Measurements from ENCODE around the gene ZFYVE21. TPM values are rescaled to one million over a fixed set of nuclear protein-coding genes. Genes with fewer than 3 reads are reported as not detected.

ZFYVE21 gene
- total RNA-seq, 1 donor from 2014 or later: 53.9 TPM

- H3K36me3 ChIP-seq (ENCODE audit: control insufficient read depth, insufficient read depth, low read length): peaks cover 3% of the 10 kb centered on the region
- TF ChIP-seq CTCF (IDR thresholded peaks at IDR 0.05; ENCODE audit: insufficient read depth, low read length, poor library complexity, severe bottlenecking): no peak
- H3K27me3 ChIP-seq (ENCODE audit: control insufficient read depth, insufficient read depth, low read length): no peaks in the 10 kb centered on the region
- DNase-seq (ENCODE audit: low read depth): no peak
- no peak overlapping the region for H3K4me3 ChIP-seq (ENCODE audit: low read depth, low read length)
These were observed 31.1 kb upstream of the ZFYVE21 start for GRCh38 chr14:103684471-103684870.

GRCh38 chr14:103684871-103685270, 30.7 kb upstream of the ZFYVE21 start:
- TF ChIP-seq CTCF (IDR thresholded peaks at IDR 0.05; ENCODE audit: insufficient read depth, low read length, poor library complexity, severe bottlenecking): no peak
- H3K4me3 ChIP-seq (ENCODE audit: low read depth, low read length): no peak overlapping the region

GRCh38 chr14:103685276-103686211, 30.1 kb upstream of the ZFYVE21 start:
- no peak for DNase-seq (ENCODE audit: low read depth)
- no peaks in the 10 kb centered on the region for H3K27me3 ChIP-seq (ENCODE audit: control insufficient read depth, insufficient read depth, low read length)
- TF ChIP-seq CTCF (IDR thresholded peaks at IDR 0.05; ENCODE audit: insufficient read depth, low read length, poor library complexity, severe bottlenecking): no peak
- H3K4me3 ChIP-seq (ENCODE audit: low read depth, low read length): no peak overlapping the region
- H3K36me3 ChIP-seq (ENCODE audit: control insufficient read depth, insufficient read depth, low read length): peaks cover 3% of the 10 kb centered on the region

More at GRCh38 chr14:103684871-103685270, 30.7 kb upstream of the ZFYVE21 start:
- no peaks in the 10 kb centered on the region for H3K27me3 ChIP-seq (ENCODE audit: control insufficient read depth, insufficient read depth, low read length)
- peaks cover 3% of the 10 kb centered on the region for H3K36me3 ChIP-seq (ENCODE audit: control insufficient read depth, insufficient read depth, low read length)
- DNase-seq (ENCODE audit: low read depth): no peak

- DNase-seq (ENCODE audit: low read depth): no peak
These were observed 28.7 kb upstream of the ZFYVE21 start for GRCh38 chr14:103686831-103687485.

GRCh38 chr14:103687712-103688111, 27.9 kb upstream of the ZFYVE21 start:
- Histone ChIP-seq H3K36me3 (ENCODE audit: control insufficient read depth, insufficient read depth, low read length) (peaks cover 5% of the 10 kb centered on the region), H3K27me3 (ENCODE audit: control insufficient read depth, insufficient read depth, low read length) (no peaks in the 10 kb centered on the region), H3K4me3 (ENCODE audit: low read depth, low read length) (no peak overlapping the region)
- TF ChIP-seq CTCF (IDR thresholded peaks at IDR 0.05; ENCODE audit: insufficient read depth, low read length, poor library complexity, severe bottlenecking): no peak
- no peak for DNase-seq (ENCODE audit: low read depth)

More at GRCh38 chr14:103686831-103687485, 28.7 kb upstream of the ZFYVE21 start:
- TF ChIP-seq CTCF (IDR thresholded peaks at IDR 0.05; ENCODE audit: insufficient read depth, low read length, poor library complexity, severe bottlenecking): no peak
- H3K36me3 ChIP-seq (ENCODE audit: control insufficient read depth, insufficient read depth, low read length): peaks cover 3% of the 10 kb centered on the region
- no peaks in the 10 kb centered on the region for H3K27me3 ChIP-seq (ENCODE audit: control insufficient read depth, insufficient read depth, low read length)
- no peak overlapping the region for H3K4me3 ChIP-seq (ENCODE audit: low read depth, low read length)
